Measurements from ENCODE around the gene FOXJ1.
"Not testable (repeated sequence)": the region's sequence is repeated elsewhere in the genome, so short reads cannot be mapped to it uniquely, and the experiment has no call there.

Gene FOXJ1

GRCh38 chr17:76141212-76142038 is at the start of gene FOXJ1:
Gene FOXJ1 (minus strand): TSS chr17:76141245. CDS start chr17:76140395, 850 bp downstream.
- peak within 1 kb of the TSS; percentile 56 to 69 for H3K4me3 ChIP-seq (ENCODE audit: low read length in 2 of 2)
- peaks cover 10 to 12% of the 10 kb centered on the region in 2 donors for H3K27me3 ChIP-seq (ENCODE audit: control insufficient read depth in 2 of 2, insufficient read depth in 2 of 2, low read length in 2 of 2)
- no peaks in the 10 kb centered on the region for H3K9me3 ChIP-seq (ENCODE audit: control insufficient read depth in 2 of 2, low read length in 2 of 2)
- peaks cover 0 to 2% of the 10 kb centered on the region in 2 donors for H3K36me3 ChIP-seq (ENCODE audit: control insufficient read depth in 2 of 2, insufficient read depth in 2 of 2, low read length in 2 of 2)
- no peak within 1 kb of the TSS for H3K27ac ChIP-seq (ENCODE audit: low read depth in 2 of 2, low read length in 2 of 2)
- peaks cover 18 to 31% of the 10 kb centered on the region in 2 donors for H3K4me1 ChIP-seq (ENCODE audit: control insufficient read depth in 2 of 2, insufficient read depth in 2 of 2, low read length in 2 of 2)
- H3K9ac ChIP-seq (ENCODE audit: low read depth in 1 of 2, low read length in 2 of 2) = peak within 1 kb of the TSS; percentile 6 to 49

- peak overlapping the region in 1 of 2 donors; percentile 12 for H3K27ac ChIP-seq (ENCODE audit: low read depth in 2 of 2, low read length in 2 of 2)
- no peaks in the 10 kb centered on the region for H3K36me3 ChIP-seq (ENCODE audit: control insufficient read depth in 2 of 2, insufficient read depth in 2 of 2, low read length in 2 of 2)
- H3K9ac ChIP-seq (ENCODE audit: low read depth in 1 of 2, low read length in 2 of 2) = no peak overlapping the region
- H3K27me3 ChIP-seq (ENCODE audit: control insufficient read depth in 2 of 2, insufficient read depth in 2 of 2, low read length in 2 of 2) = no peaks in the 10 kb centered on the region
- no peaks in the 10 kb centered on the region for H3K4me1 ChIP-seq (ENCODE audit: control insufficient read depth in 2 of 2, insufficient read depth in 2 of 2, low read length in 2 of 2)
- no peaks in the 10 kb centered on the region for H3K9me3 ChIP-seq (ENCODE audit: control insufficient read depth in 2 of 2, low read length in 2 of 2)
- H3K4me3 ChIP-seq (ENCODE audit: low read length in 2 of 2) = no peak overlapping the region
Observed at GRCh38 chr17:76189741-76190140, 48.7 kb upstream of the FOXJ1 start.

GRCh38 chr17:76189247-76189646 is 48.2 kb upstream of the FOXJ1 start:
- H3K4me1 ChIP-seq (ENCODE audit: control insufficient read depth in 2 of 2, insufficient read depth in 2 of 2, low read length in 2 of 2) = no peaks in the 10 kb centered on the region
- H3K9ac ChIP-seq (ENCODE audit: low read depth in 1 of 2, low read length in 2 of 2) = no peak overlapping the region
- no peak overlapping the region for H3K4me3 ChIP-seq (ENCODE audit: low read length in 2 of 2)
- H3K9me3 ChIP-seq (ENCODE audit: control insufficient read depth in 2 of 2, low read length in 2 of 2) = no peaks in the 10 kb centered on the region
- no peak overlapping the region for H3K27ac ChIP-seq (ENCODE audit: low read depth in 2 of 2, low read length in 2 of 2)
- H3K27me3 ChIP-seq (ENCODE audit: control insufficient read depth in 2 of 2, insufficient read depth in 2 of 2, low read length in 2 of 2) = no peaks in the 10 kb centered on the region
- no peaks in the 10 kb centered on the region for H3K36me3 ChIP-seq (ENCODE audit: control insufficient read depth in 2 of 2, insufficient read depth in 2 of 2, low read length in 2 of 2)

- Histone ChIP-seq H3K27me3 (ENCODE audit: control insufficient read depth in 2 of 2, insufficient read depth in 2 of 2, low read length in 2 of 2) (no peaks in the 10 kb centered on the region), H3K4me1 (ENCODE audit: control insufficient read depth in 2 of 2, insufficient read depth in 2 of 2, low read length in 2 of 2) (no peaks in the 10 kb centered on the region), H3K9ac (ENCODE audit: low read depth in 1 of 2, low read length in 2 of 2) (no peak overlapping the region), H3K4me3 (ENCODE audit: low read length in 2 of 2) (no peak overlapping the region), H3K27ac (ENCODE audit: low read depth in 2 of 2, low read length in 2 of 2) (no peak overlapping the region), H3K36me3 (ENCODE audit: control insufficient read depth in 2 of 2, insufficient read depth in 2 of 2, low read length in 2 of 2) (no peaks in the 10 kb centered on the region), H3K9me3 (ENCODE audit: control insufficient read depth in 2 of 2, low read length in 2 of 2) (no peaks in the 10 kb centered on the region)
Observed at GRCh38 chr17:76188213-76189016, 47.4 kb upstream of the FOXJ1 start.

- H3K27ac ChIP-seq (ENCODE audit: low read depth in 2 of 2, low read length in 2 of 2); H3K27me3 ChIP-seq (ENCODE audit: control insufficient read depth in 2 of 2, insufficient read depth in 2 of 2, low read length in 2 of 2); H3K36me3 ChIP-seq (ENCODE audit: control insufficient read depth in 2 of 2, insufficient read depth in 2 of 2, low read length in 2 of 2); H3K4me1 ChIP-seq (ENCODE audit: control insufficient read depth in 2 of 2, insufficient read depth in 2 of 2, low read length in 2 of 2); H3K9ac ChIP-seq (ENCODE audit: low read depth in 1 of 2, low read length in 2 of 2); H3K4me3 ChIP-seq (ENCODE audit: low read length in 2 of 2); H3K9me3 ChIP-seq (ENCODE audit: control insufficient read depth in 2 of 2, low read length in 2 of 2): not testable (repeated sequence)
Observed at GRCh38 chr17:76186774-76187173, 45.7 kb upstream of the FOXJ1 start.

GRCh38 chr17:76184290-76184689 is 43.2 kb upstream of the FOXJ1 start:
- no peak overlapping the region for H3K27ac ChIP-seq (ENCODE audit: low read depth in 2 of 2, low read length in 2 of 2)
- peaks cover 4% of the 10 kb centered on the region in 2 donors for H3K4me1 ChIP-seq (ENCODE audit: control insufficient read depth in 2 of 2, insufficient read depth in 2 of 2, low read length in 2 of 2)
- H3K4me3 ChIP-seq (ENCODE audit: low read length in 2 of 2) = no peak overlapping the region
- H3K9ac ChIP-seq (ENCODE audit: low read depth in 1 of 2, low read length in 2 of 2) = no peak overlapping the region
- H3K27me3 ChIP-seq (ENCODE audit: control insufficient read depth in 2 of 2, insufficient read depth in 2 of 2, low read length in 2 of 2) = no peaks in the 10 kb centered on the region
- no peaks in the 10 kb centered on the region for H3K9me3 ChIP-seq (ENCODE audit: control insufficient read depth in 2 of 2, low read length in 2 of 2)
- H3K36me3 ChIP-seq (ENCODE audit: control insufficient read depth in 2 of 2, insufficient read depth in 2 of 2, low read length in 2 of 2) = no peaks in the 10 kb centered on the region

GRCh38 chr17:76182016-76182764 is 41.1 kb upstream of the FOXJ1 start:
- Histone ChIP-seq H3K9ac (ENCODE audit: low read depth in 1 of 2, low read length in 2 of 2) (no peak overlapping the region), H3K4me3 (ENCODE audit: low read length in 2 of 2) (no peak overlapping the region), H3K9me3 (ENCODE audit: control insufficient read depth in 2 of 2, low read length in 2 of 2) (no peaks in the 10 kb centered on the region), H3K4me1 (ENCODE audit: control insufficient read depth in 2 of 2, insufficient read depth in 2 of 2, low read length in 2 of 2) (peaks cover 4% of the 10 kb centered on the region in 2 donors), H3K36me3 (ENCODE audit: control insufficient read depth in 2 of 2, insufficient read depth in 2 of 2, low read length in 2 of 2) (no peaks in the 10 kb centered on the region), H3K27me3 (ENCODE audit: control insufficient read depth in 2 of 2, insufficient read depth in 2 of 2, low read length in 2 of 2) (no peaks in the 10 kb centered on the region), H3K27ac (ENCODE audit: low read depth in 2 of 2, low read length in 2 of 2) (no peak overlapping the region)

- H3K27me3 ChIP-seq (ENCODE audit: control insufficient read depth in 2 of 2, insufficient read depth in 2 of 2, low read length in 2 of 2) = no peaks in the 10 kb centered on the region
- no peak overlapping the region for H3K27ac ChIP-seq (ENCODE audit: low read depth in 2 of 2, low read length in 2 of 2)
- no peak overlapping the region for H3K9ac ChIP-seq (ENCODE audit: low read depth in 1 of 2, low read length in 2 of 2)
- H3K4me1 ChIP-seq (ENCODE audit: control insufficient read depth in 2 of 2, insufficient read depth in 2 of 2, low read length in 2 of 2) = peaks cover 4% of the 10 kb centered on the region in 2 donors
- H3K4me3 ChIP-seq (ENCODE audit: low read length in 2 of 2) = no peak overlapping the region
- H3K9me3 ChIP-seq (ENCODE audit: control insufficient read depth in 2 of 2, low read length in 2 of 2) = no peaks in the 10 kb centered on the region
- H3K36me3 ChIP-seq (ENCODE audit: control insufficient read depth in 2 of 2, insufficient read depth in 2 of 2, low read length in 2 of 2) = no peaks in the 10 kb centered on the region
Observed at GRCh38 chr17:76179496-76180467, 38.7 kb upstream of the FOXJ1 start.

GRCh38 chr17:76178124-76178523 is 37.1 kb upstream of the FOXJ1 start:
- no peaks in the 10 kb centered on the region for H3K27me3 ChIP-seq (ENCODE audit: control insufficient read depth in 2 of 2, insufficient read depth in 2 of 2, low read length in 2 of 2)
- no peaks in the 10 kb centered on the region for H3K36me3 ChIP-seq (ENCODE audit: control insufficient read depth in 2 of 2, insufficient read depth in 2 of 2, low read length in 2 of 2)
- H3K27ac ChIP-seq (ENCODE audit: low read depth in 2 of 2, low read length in 2 of 2) = no peak overlapping the region
- H3K4me3 ChIP-seq (ENCODE audit: low read length in 2 of 2) = no peak overlapping the region
- peaks cover 4% of the 10 kb centered on the region in 2 donors for H3K4me1 ChIP-seq (ENCODE audit: control insufficient read depth in 2 of 2, insufficient read depth in 2 of 2, low read length in 2 of 2)
- H3K9me3 ChIP-seq (ENCODE audit: control insufficient read depth in 2 of 2, low read length in 2 of 2) = no peaks in the 10 kb centered on the region
- H3K9ac ChIP-seq (ENCODE audit: low read depth in 1 of 2, low read length in 2 of 2) = no peak overlapping the region

Measured in mucosa of rectum (tissue), 2 donors.